Activated naive CD8-positive, alpha-beta T cell (primary cell): ENCODE results near the gene SLC46A3.

Source experiments
- H3K27ac Mint-ChIP-seq: one replicate; pipeline ENCODE4 v1.8.0; 2021; ENCODE audit warnings: mixed read lengths
- H3K27me3 Mint-ChIP-seq: one replicate; pipeline ENCODE4 v1.8.0; 2021; ENCODE audit warnings: mixed read lengths
- H3K36me3 Mint-ChIP-seq: one replicate; pipeline ENCODE4 v1.8.0; 2021; ENCODE audit warnings: mixed read lengths
- H3K4me1 Mint-ChIP-seq: one replicate; pipeline ENCODE4 v1.8.0; 2021; ENCODE audit warnings: low read depth, mixed read lengths
- H3K4me3 Mint-ChIP-seq: one replicate; pipeline ENCODE4 v1.8.0; 2021; ENCODE audit warnings: mild to moderate bottlenecking, mixed read lengths
- H3K9me3 Mint-ChIP-seq: one replicate; pipeline ENCODE4 v1.8.0; 2021; ENCODE audit warnings: low read depth, mixed read lengths

SLC46A3 gene

GRCh38 chr13:28718543-28719226 is at the start of gene SLC46A3:
SLC46A3 (minus strand) TSS chr13:28718970; CDS start chr13:28717998, 972 bp downstream.
- H3K9me3 Mint-ChIP-seq: no peaks in the 10 kb centered on the region
- H3K27ac Mint-ChIP-seq: peak within 1 kb of the TSS; percentile 95
- H3K36me3 Mint-ChIP-seq: no peaks in the 10 kb centered on the region
- H3K4me1 Mint-ChIP-seq: peaks cover 31% of the 10 kb centered on the region
- peak within 1 kb of the TSS; percentile 98 for H3K4me3 Mint-ChIP-seq
- H3K27me3 Mint-ChIP-seq: no peaks in the 10 kb centered on the region

- H3K27ac Mint-ChIP-seq: no peak overlapping the region
- peaks cover 5% of the 10 kb centered on the region for H3K36me3 Mint-ChIP-seq
- H3K4me3 Mint-ChIP-seq: no peak overlapping the region
- H3K27me3 Mint-ChIP-seq: peaks cover 2% of the 10 kb centered on the region
- H3K4me1 Mint-ChIP-seq: no peaks in the 10 kb centered on the region
- peaks cover 2% of the 10 kb centered on the region for H3K9me3 Mint-ChIP-seq
These were observed 45.1 kb upstream of the SLC46A3 start for GRCh38 chr13:28763887-28764286.

GRCh38 chr13:28761586-28761985 is 42.8 kb upstream of the SLC46A3 start:
- peaks cover 9% of the 10 kb centered on the region for H3K36me3 Mint-ChIP-seq
- H3K27me3 Mint-ChIP-seq: peaks cover 2% of the 10 kb centered on the region
- no peak overlapping the region for H3K27ac Mint-ChIP-seq
- H3K9me3 Mint-ChIP-seq: peaks cover 4% of the 10 kb centered on the region
- no peak overlapping the region for H3K4me3 Mint-ChIP-seq
- H3K4me1 Mint-ChIP-seq: peaks cover 2% of the 10 kb centered on the region

GRCh38 chr13:28755546-28755870 is 36.7 kb upstream of the SLC46A3 start:
- H3K4me1 Mint-ChIP-seq: peaks cover 27% of the 10 kb centered on the region
- H3K36me3 Mint-ChIP-seq: peaks cover 9% of the 10 kb centered on the region
- H3K27ac Mint-ChIP-seq: peak overlapping the region; percentile 88
- peaks cover 4% of the 10 kb centered on the region for H3K9me3 Mint-ChIP-seq
- H3K27me3 Mint-ChIP-seq: no peaks in the 10 kb centered on the region
- peak overlapping the region; percentile 80 for H3K4me3 Mint-ChIP-seq

- Mint-ChIP-seq H3K27me3 (no peaks in the 10 kb centered on the region), H3K4me3 (peak overlapping the region; percentile 80), H3K27ac (peak overlapping the region; percentile 88), H3K36me3 (peaks cover 9% of the 10 kb centered on the region), H3K4me1 (peaks cover 27% of the 10 kb centered on the region), H3K9me3 (peaks cover 4% of the 10 kb centered on the region)
These were observed 36.2 kb upstream of the SLC46A3 start for GRCh38 chr13:28754698-28755545.

- peaks cover 27% of the 10 kb centered on the region for H3K4me1 Mint-ChIP-seq
- no peak overlapping the region for H3K4me3 Mint-ChIP-seq
- peaks cover 2% of the 10 kb centered on the region for H3K9me3 Mint-ChIP-seq
- H3K27ac Mint-ChIP-seq: no peak overlapping the region
- no peaks in the 10 kb centered on the region for H3K27me3 Mint-ChIP-seq
- peaks cover 8% of the 10 kb centered on the region for H3K36me3 Mint-ChIP-seq
These were observed 35.2 kb upstream of the SLC46A3 start for GRCh38 chr13:28753946-28754345.

GRCh38 chr13:28753208-28753892 is 34.6 kb upstream of the SLC46A3 start:
- Mint-ChIP-seq H3K36me3 (peaks cover 5% of the 10 kb centered on the region), H3K4me3 (no peak overlapping the region), H3K4me1 (peaks cover 27% of the 10 kb centered on the region), H3K27me3 (no peaks in the 10 kb centered on the region), H3K27ac (no peak overlapping the region), H3K9me3 (no peaks in the 10 kb centered on the region)

GRCh38 chr13:28751175-28751960 is 32.6 kb upstream of the SLC46A3 start:
- Mint-ChIP-seq H3K36me3 (peaks cover 3% of the 10 kb centered on the region), H3K9me3 (no peaks in the 10 kb centered on the region), H3K4me1 (peaks cover 25% of the 10 kb centered on the region), H3K27me3 (no peaks in the 10 kb centered on the region), H3K27ac (no peak overlapping the region), H3K4me3 (no peak overlapping the region)

- Mint-ChIP-seq H3K27ac (no peak overlapping the region), H3K9me3 (no peaks in the 10 kb centered on the region), H3K36me3 (peaks cover 3% of the 10 kb centered on the region), H3K27me3 (no peaks in the 10 kb centered on the region), H3K4me1 (peaks cover 24% of the 10 kb centered on the region), H3K4me3 (no peak overlapping the region)
These were observed 31.6 kb upstream of the SLC46A3 start for GRCh38 chr13:28750187-28751045.

GRCh38 chr13:28747851-28748250 is 29.1 kb upstream of the SLC46A3 start:
- no peak overlapping the region for H3K4me3 Mint-ChIP-seq
- H3K27ac Mint-ChIP-seq: no peak overlapping the region
- H3K9me3 Mint-ChIP-seq: no peaks in the 10 kb centered on the region

GRCh38 chr13:28746287-28746612 is 27.5 kb upstream of the SLC46A3 start:
- H3K4me1 Mint-ChIP-seq: peaks cover 3% of the 10 kb centered on the region
- H3K36me3 Mint-ChIP-seq: peaks cover 3% of the 10 kb centered on the region
- no peak overlapping the region for H3K27ac Mint-ChIP-seq
- no peak overlapping the region for H3K4me3 Mint-ChIP-seq
- no peaks in the 10 kb centered on the region for H3K9me3 Mint-ChIP-seq
- no peaks in the 10 kb centered on the region for H3K27me3 Mint-ChIP-seq

More at GRCh38 chr13:28747851-28748250, 29.1 kb upstream of the SLC46A3 start:
- peaks cover 3% of the 10 kb centered on the region for H3K36me3 Mint-ChIP-seq
- H3K4me1 Mint-ChIP-seq: peaks cover 6% of the 10 kb centered on the region
- no peaks in the 10 kb centered on the region for H3K27me3 Mint-ChIP-seq

GRCh38 chr13:28744656-28745055 is 25.9 kb upstream of the SLC46A3 start:
- no peak overlapping the region for H3K4me3 Mint-ChIP-seq
- H3K36me3 Mint-ChIP-seq: peaks cover 2% of the 10 kb centered on the region
- no peak overlapping the region for H3K27ac Mint-ChIP-seq
- H3K4me1 Mint-ChIP-seq: no peaks in the 10 kb centered on the region
- no peaks in the 10 kb centered on the region for H3K9me3 Mint-ChIP-seq
- H3K27me3 Mint-ChIP-seq: peaks cover 2% of the 10 kb centered on the region

- no peaks in the 10 kb centered on the region for H3K4me1 Mint-ChIP-seq
- H3K36me3 Mint-ChIP-seq: no peaks in the 10 kb centered on the region
- H3K27ac Mint-ChIP-seq: no peak overlapping the region
- peaks cover 2% of the 10 kb centered on the region for H3K27me3 Mint-ChIP-seq
- H3K4me3 Mint-ChIP-seq: no peak overlapping the region
- no peaks in the 10 kb centered on the region for H3K9me3 Mint-ChIP-seq
These were observed 25.3 kb upstream of the SLC46A3 start for GRCh38 chr13:28744091-28744536.
